Heart right ventricle (tissue), 16 donors: ENCODE results near the gene CYP2A7. TPM values are rescaled to one million over a fixed set of nuclear protein-coding genes. Genes with fewer than 3 reads are reported as not detected.
"Not testable (repeated sequence)": the region's sequence is repeated elsewhere in the genome, so short reads cannot be mapped to it uniquely, and the experiment has no call there.

Experiments
- ATAC-seq, 8 donors: fragments of 200-7000 bp; cut with Tn5 transposase; one replicate each; pipeline ENCODE4 v1.9.1; 2020; ENCODE audit warnings: mild to moderate bottlenecking in 8 of 8, moderate library complexity in 8 of 8, moderate number of reproducible peaks in 1 of 8
- DNase-seq, 2 donors: peaks; one replicate each; pipeline ENCODE4 v3.0.0-alpha.2; 2020
- H3K27ac ChIP-seq, 10 donors: fragments of 200-600 bp; sonication (generic) in 2 of 10; one replicate each; pipeline versions ENCODE4 v1.5.0 to v1.8.0; 2020 to 2022; ENCODE audit warnings: mild to moderate bottlenecking in 3 of 10
- H3K27me3 ChIP-seq, 7 donors: fragments of 200-600 bp; one replicate each; pipeline ENCODE4 v1.8.0; 2021 to 2022; ENCODE audit warnings: mild to moderate bottlenecking in 2 of 7
- H3K36me3 ChIP-seq, 9 donors: fragments of 200-600 bp; sonication (generic) in 1 of 9; one replicate each; pipeline versions ENCODE4 v1.5.0 to v1.8.0; 2020 to 2022; ENCODE audit warnings: mild to moderate bottlenecking in 2 of 9
- H3K4me1 ChIP-seq, 9 donors: fragments of 200-600 bp; sonication (generic) in 1 of 9; one replicate each; pipeline versions ENCODE4 v1.5.0 to v1.8.0; 2020 to 2022; ENCODE audit warnings: mild to moderate bottlenecking in 4 of 9
- H3K4me3 ChIP-seq, 10 donors: fragments of 200-600 bp; sonication (generic) in 2 of 10; one replicate each; pipeline versions ENCODE4 v1.5.0 to v1.8.0; 2020 to 2022; ENCODE audit warnings: mild to moderate bottlenecking in 7 of 10, moderate library complexity in 2 of 10
- H3K9me3 ChIP-seq, 11 donors: fragments of 200-600 bp in 10 of 11; sonication (generic) in 2 of 11; one replicate each; pipeline versions ENCODE4 v1.5.0 to v1.8.0; 2013 to 2022; ENCODE audit warnings: mild to moderate bottlenecking in 2 of 11, control low read depth in 1 of 11, moderate library complexity in 1 of 11
- WGBS, 2 donors: extraction: QIAGEN DNeasy Blood & Tissue Kit; methylation state at CpG; one replicate each; pipeline ENCODE4 v1.1.7; 2013; ENCODE audit warnings: inconsistent platforms in 1 of 2; 5-methylcytosine and 5-hydroxymethylcytosine counted together
- intact Hi-C, 10 donors: fragments of 100-400 bp; cut with DNase I; formaldehyde crosslinking; loops; one replicate each; pipeline versions ENCODE4 v1.11.1 to v1.14.2; 2022
- polyA plus RNA-seq, 2 donors: library from polyadenylated mRNA; stranded (reverse); fragments of 200-250 nt; gene quantifications; one replicate each; pipeline ENCODE4 v1.2.3, GENCODE V29; 2013
- total RNA-seq, 10 donors: library from RNA; stranded (reverse); fragmentation: NEBNext Ultra II Directional in 3 of 10; extraction: Animal tissue kit (Norgen Biotek cat#: 25700) in 3 of 10; gene quantifications; one replicate each; pipeline versions ENCODE4 v1.2.1 to v1.2.4, GENCODE V29; 2021 to 2023
- TF ChIP-seq, protein P1 (sequence below), 9 donors: fragments of 200-600 bp; sonication (generic) in 2 of 9; IDR thresholded peaks; one replicate each; pipeline versions ENCODE4 v1.5.0 to v1.8.0; 2021 to 2022; ENCODE audit warnings: antibody characterized with exemption in 9 of 9, mild to moderate bottlenecking in 5 of 9, moderate library complexity in 1 of 9
- donor health status: Arrhythmogenic right ventricular cardiomyopathy.
- donor health status: ischemic (EF 13 %, LVEDD 7.1; RV severe dilation, severe dysfunction).
- donor health status: healthy with polysubstance abuse.
- donor health status: DM: no; HTN: yes; CAD: no.
- donor health status: DM: no; HTN: no; CAD: no.
- donor health status: ischemic (EF 25% LVEDD 6.9; RV normal size, moderate dysfunction).
- donor health status: ischemic (EF 25% LVEDD 5.7; RV mildly dilated, moderate dysfunction).
- donor health status: healthy.
- donor health status: DM: yes; HTN: yes; CAD: no.
- donor health status: Ischemic cardiomyopathy.
- donor health status: ischemic (EF 35%, LVEDD 5.7; RV mildly dilated, moderate dysfunction).
- donor health status: nonischemic (EF 11% LVEDD 7.7; RV severe dilation, severe dysfunction).
- donor health status: DM: yes; HTN: yes; CAD: no.
- donor health status: PGD.
- donor health status: ischemic (EF 29% LVEDD 5.4; RV normal size, mild dysfunction).
- donor health status: nonischemic (EF 23%, LVEDD 6.1; RV moderate dilation, normal function).

CYP2A7 gene
- total and polyA plus RNA-seq, 12 donors = not detected

DNA sequence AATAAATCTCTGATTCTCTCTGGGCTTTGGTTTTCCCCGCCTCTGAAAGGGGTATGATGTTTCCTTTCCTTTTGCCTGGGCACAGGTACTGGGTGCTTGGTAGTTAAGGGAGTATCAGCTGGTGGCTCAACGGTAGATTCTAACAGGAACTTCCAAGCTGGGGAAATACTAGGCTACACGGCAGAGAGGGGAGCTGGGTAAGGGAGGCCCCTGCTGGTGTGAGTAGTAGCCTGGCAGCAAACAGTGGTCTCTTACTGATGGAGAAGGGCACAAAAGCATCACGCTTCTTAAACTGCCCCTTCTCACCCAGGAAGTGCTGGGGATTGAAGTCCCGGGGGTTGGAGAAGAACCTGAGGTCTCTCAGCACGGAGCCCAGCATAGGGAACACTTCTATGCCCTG, 26.9 kb upstream of the CYP2A7 start:
- H3K4me3 ChIP-seq = peak overlapping the region in 3 of 10 donors; percentile 24 to 40 (median 38)
- intact Hi-C loops = loop anchor here in 1 of 10 donors (5.0 kb wide), 1 partner anchor 247 kb away; no protein-coding TSS in a partner anchor

DNA sequence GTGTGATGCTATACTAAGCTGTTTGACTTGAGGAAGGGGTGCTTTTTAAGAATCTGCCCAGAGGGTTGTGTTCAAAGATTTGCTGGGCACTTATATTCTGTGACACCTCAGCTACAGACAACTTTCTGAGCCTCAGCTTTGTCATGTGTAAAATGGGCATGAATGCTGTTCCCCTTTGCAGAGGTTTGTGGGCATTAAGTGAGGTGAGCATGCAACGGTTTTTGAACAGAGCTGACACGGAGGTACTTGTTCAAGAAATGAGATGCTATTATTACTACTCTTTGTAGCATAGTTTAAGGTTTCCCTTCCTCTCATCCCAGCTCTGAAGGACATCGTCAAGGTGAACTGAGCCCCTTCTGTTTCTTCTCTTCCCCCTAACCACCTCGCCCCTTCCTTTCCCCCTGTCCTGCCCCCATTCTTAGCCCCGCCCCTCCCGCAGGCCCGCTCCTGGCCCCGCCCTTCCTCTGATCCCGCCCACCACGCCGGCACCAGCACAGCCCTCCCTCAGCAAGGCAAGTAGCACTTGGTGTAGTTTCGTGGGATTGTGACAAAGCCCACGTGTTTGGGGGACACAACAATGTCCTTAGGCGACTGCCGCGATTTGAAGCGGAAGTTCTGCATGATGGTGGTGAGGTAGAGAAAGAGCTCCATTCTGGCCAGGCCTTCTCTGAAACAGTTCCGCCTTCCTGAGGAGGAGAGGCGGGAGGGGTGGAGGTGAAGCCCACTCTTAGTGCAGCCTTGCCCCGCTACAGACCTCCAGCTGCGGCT, 26.1 kb upstream of the CYP2A7 start:
- peaks cover 0 to 7% (median 0%) of the 10 kb centered on the region in 9 donors for H3K4me1 ChIP-seq

More for the DNA sequence above, 26.9 kb upstream of the CYP2A7 start:
- ATAC-seq (peak in 1 of 8 donors; percentile 85), DNase-seq (peak in 1 of 2 donors; percentile 37)
- H3K36me3 ChIP-seq = no peaks in the 10 kb centered on the region
- WGBS, 2 donors = 44 to 51% methylated on average over 6 of the region's 6 CpGs
- H3K4me1 ChIP-seq = peaks cover 0 to 7% (median 0%) of the 10 kb centered on the region in 9 donors
- H3K9me3 ChIP-seq = peaks cover 0 to 7% (median 0%) of the 10 kb centered on the region in 11 donors
- H3K27ac ChIP-seq = no peak overlapping the region
- TF ChIP-seq, protein P1, sequence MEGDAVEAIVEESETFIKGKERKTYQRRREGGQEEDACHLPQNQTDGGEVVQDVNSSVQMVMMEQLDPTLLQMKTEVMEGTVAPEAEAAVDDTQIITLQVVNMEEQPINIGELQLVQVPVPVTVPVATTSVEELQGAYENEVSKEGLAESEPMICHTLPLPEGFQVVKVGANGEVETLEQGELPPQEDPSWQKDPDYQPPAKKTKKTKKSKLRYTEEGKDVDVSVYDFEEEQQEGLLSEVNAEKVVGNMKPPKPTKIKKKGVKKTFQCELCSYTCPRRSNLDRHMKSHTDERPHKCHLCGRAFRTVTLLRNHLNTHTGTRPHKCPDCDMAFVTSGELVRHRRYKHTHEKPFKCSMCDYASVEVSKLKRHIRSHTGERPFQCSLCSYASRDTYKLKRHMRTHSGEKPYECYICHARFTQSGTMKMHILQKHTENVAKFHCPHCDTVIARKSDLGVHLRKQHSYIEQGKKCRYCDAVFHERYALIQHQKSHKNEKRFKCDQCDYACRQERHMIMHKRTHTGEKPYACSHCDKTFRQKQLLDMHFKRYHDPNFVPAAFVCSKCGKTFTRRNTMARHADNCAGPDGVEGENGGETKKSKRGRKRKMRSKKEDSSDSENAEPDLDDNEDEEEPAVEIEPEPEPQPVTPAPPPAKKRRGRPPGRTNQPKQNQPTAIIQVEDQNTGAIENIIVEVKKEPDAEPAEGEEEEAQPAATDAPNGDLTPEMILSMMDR (IDR thresholded peaks at IDR 0.05) = peak in 3 of 9 donors; percentile 36 to 64 (median 54)
- H3K27me3 ChIP-seq = peaks cover 0 to 40% (median 17%) of the 10 kb centered on the region in 7 donors

DNA sequence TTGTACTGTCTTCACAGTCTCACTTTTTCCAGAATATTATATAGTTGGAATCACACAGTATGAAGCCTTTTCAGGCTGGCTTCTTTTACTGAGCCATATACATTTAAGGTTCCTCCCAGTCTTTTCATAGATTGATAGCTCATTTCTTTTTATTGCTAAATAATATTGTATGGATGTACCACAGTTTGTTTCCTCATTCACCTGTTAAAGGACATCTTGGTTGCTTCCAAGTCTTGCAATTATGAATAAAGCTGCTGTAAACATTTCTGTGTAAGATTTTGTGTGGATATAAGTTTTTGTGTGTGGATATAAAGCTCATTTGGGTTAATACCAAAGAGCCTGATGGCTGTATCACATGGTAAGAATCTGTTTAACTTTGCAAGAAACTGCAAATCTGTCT, 24.5 kb upstream of the CYP2A7 start:
- Histone ChIP-seq H3K36me3 (no peaks in the 10 kb centered on the region), H3K27ac (no peak overlapping the region), H3K9me3 (peaks cover 0 to 3% (median 0%) of the 10 kb centered on the region in 11 donors), H3K4me1 (peaks cover 0 to 7% (median 0%) of the 10 kb centered on the region in 9 donors), H3K4me3 (no peak overlapping the region), H3K27me3 (peaks cover 0 to 38% (median 15%) of the 10 kb centered on the region in 7 donors)
- ATAC-seq = no peak
- TF ChIP-seq, protein P1 (IDR thresholded peaks at IDR 0.05) = no peak
- intact Hi-C loops = loop anchor here in 1 of 10 donors (5.0 kb wide), 1 partner anchor 244 kb away; no protein-coding TSS in a partner anchor
- no peak for DNase-seq

More for the DNA sequence above, 26.1 kb upstream of the CYP2A7 start:
- Histone ChIP-seq H3K9me3 (peaks cover 0 to 7% (median 0%) of the 10 kb centered on the region in 11 donors), H3K27me3 (peaks cover 0 to 40% (median 17%) of the 10 kb centered on the region in 7 donors), H3K4me3 (peak overlapping the region in 4 of 10 donors; percentile 24 to 40 (median 36)), H3K27ac (no peak overlapping the region), H3K36me3 (no peaks in the 10 kb centered on the region)
- 27 to 34% methylated on average over 21 of the region's 21 CpGs for WGBS, 2 donors
- DNase-seq (peak in 1 of 2 donors; percentile 13), ATAC-seq (peak in 1 of 8 donors; percentile 82)
- intact Hi-C loops = loop anchor here in 1 of 10 donors (5.0 kb wide), 1 partner anchor 246 kb away; no protein-coding TSS in a partner anchor
- TF ChIP-seq, protein P1 (IDR thresholded peaks at IDR 0.05) = no peak

DNA sequence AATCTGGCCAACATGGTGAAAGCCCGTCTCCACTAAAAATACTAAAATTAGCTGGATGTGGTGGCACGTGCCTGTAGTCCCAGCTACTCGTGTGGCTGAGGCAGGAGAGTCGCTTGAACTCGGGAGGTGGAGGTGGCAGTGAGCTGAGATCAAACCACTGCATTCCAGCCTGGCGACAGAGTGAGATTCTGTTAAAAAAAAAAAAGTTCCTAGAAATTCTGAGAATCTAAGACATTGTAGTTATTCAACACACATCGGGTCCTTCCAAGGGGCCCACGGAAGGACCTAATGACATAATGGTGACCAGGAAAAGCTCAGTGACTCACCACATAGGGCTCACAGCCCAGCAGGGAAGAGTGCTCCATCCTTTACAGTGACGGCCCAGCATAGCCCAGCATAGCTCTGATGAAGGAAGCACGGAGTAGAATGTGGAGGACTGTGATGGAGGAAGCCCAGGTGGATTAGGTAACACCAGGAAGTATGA, 22.7 kb upstream of the CYP2A7 start:
- H3K9me3 ChIP-seq, H3K4me1 ChIP-seq, H3K4me3 ChIP-seq, H3K27ac ChIP-seq, H3K36me3 ChIP-seq, DNase-seq: not testable (repeated sequence)
- H3K27me3 ChIP-seq = peaks cover 0 to 22% (median 12%) of the 10 kb centered on the region in 7 donors
- 44 to 50% methylated on average over 10 of the region's 10 CpGs for WGBS, 2 donors
- ATAC-seq = peak in 1 of 8 donors; percentile 42
- intact Hi-C loops = loop anchor here in 1 of 10 donors (5.0 kb wide), 1 partner anchor 242 kb away; no protein-coding TSS in a partner anchor

DNA sequence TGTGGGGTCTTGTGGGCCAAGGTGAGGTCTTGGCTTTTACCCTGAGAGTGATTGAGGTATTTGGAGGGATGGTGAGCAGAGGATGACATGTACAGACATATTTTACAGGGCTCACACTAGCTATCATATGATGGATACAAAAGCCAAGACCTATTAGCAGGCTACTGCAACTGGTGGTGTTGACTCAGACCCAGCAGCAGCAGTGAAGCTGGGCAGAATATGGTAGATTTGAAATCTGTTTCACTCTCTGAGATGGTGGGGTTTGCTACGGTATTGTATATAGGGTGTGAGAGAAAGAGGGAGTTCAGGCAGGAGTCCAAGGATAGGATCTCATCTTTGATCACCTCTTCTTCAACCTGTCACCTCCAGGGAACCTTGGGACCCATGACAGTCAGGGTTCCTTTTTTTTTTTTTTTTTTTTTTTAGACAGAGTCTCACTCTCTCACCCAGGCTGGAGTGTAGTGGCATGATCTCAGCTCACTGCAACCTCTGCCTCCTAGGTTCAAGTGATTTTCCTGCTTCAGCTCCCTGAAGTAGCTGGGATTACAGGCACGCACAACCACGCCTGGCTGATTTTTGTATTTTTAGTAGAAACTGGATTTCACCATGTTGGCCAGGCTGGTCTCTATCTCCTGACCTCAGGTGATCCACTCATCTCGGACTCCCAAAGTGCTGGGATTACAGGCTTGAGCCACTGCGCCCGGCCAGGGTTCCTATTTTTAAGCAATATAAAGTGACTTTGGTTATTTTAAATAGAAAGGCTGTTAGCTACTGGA, 20.1 kb upstream of the CYP2A7 start:
- ATAC-seq, H3K4me1 ChIP-seq, H3K27ac ChIP-seq, intact Hi-C loops, DNase-seq, H3K36me3 ChIP-seq, H3K9me3 ChIP-seq, H3K4me3 ChIP-seq, H3K27me3 ChIP-seq: not testable (repeated sequence)
- 75 to 85% methylated on average over 6 of the region's 6 CpGs for WGBS, 2 donors

DNA sequence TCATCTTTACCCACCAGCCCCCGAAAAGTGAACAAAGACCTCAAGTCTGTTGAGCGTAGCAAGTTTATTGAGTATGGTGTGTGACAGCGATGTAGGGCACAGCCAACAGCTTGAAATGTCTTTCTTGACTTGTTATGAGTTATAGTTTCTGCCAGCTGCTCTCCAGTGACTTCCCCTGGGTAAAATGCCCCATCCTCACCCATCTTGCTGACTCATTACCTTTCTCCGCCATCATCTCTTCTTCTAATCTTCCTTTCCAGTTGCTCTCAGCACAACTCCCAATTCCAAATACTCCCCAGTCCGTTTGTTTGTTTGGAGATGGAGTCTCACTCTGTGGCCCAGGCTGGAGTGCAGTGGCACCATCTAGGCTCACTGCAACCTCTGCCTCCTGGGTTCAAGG, 18.5 kb upstream of the CYP2A7 start:
- 90 to 98% methylated on average over 4 to 5 of the region's 5 CpGs for WGBS, 2 donors

DNA sequence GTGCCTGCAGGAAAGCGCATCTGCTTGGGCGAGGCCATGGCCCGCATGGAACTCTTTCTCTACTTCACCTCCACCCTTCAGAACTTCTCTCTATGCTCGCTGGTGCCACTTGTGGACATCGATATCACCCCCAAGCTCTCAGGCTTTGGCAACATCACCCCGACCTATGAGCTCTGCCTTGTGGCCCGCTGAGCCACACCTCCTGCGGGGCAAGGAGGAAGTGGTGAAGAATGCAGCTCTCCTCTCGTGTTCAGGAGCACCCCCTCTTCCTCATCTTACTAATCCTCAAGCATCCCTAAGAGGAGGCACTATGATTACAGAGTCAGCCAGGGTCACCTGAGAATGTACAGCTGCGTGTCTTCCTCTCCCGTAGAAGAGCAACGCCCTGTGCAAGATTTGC, 17.9 kb upstream of the CYP2A7 start:
- H3K27ac ChIP-seq, H3K4me3 ChIP-seq, intact Hi-C loops, H3K36me3 ChIP-seq, ATAC-seq, H3K4me1 ChIP-seq, DNase-seq, H3K9me3 ChIP-seq, H3K27me3 ChIP-seq: not testable (repeated sequence)
- WGBS, 2 donors = 79 to 81% methylated on average over 12 of the region's 12 CpGs

More for the DNA sequence above, 18.5 kb upstream of the CYP2A7 start:
- H3K27ac ChIP-seq, H3K9me3 ChIP-seq, H3K27me3 ChIP-seq, H3K4me1 ChIP-seq, intact Hi-C loops, ATAC-seq, H3K36me3 ChIP-seq, H3K4me3 ChIP-seq, DNase-seq: not testable (repeated sequence)
